ENCODE results near the gene NOLC1.

Gene NOLC1

GRCh38 chr10:102152545-102152890 is 329 bp downstream of the NOLC1 start:
- peaks cover 14% of the 10 kb centered on the region for H4K20me1 ChIP-seq (ENCODE audit: low read depth, low read length)
- TF ChIP-seq CTCF (IDR thresholded peaks at IDR 0.05; ENCODE audit: insufficient read depth, low read length, poor library complexity, severe bottlenecking) (no peak), EZH2phosphoT487 (conservative IDR thresholded peaks at IDR 0.05; ENCODE audit: low read length) (no peak)
- peak overlapping the region; percentile 90 for H3K4me2 ChIP-seq (ENCODE audit: low read depth, low read length, poor library complexity, severe bottlenecking)
- H3K27ac ChIP-seq (ENCODE audit: low read depth, low read length), result peak overlapping the region; percentile 55
- H3K9me2 ChIP-seq (replicated peaks; ENCODE audit: insufficient read depth, low read length), result no peaks in the 10 kb centered on the region
- peak overlapping the region; percentile 95 for H3K4me3 ChIP-seq (ENCODE audit: insufficient read depth, low read length, poor library complexity, severe bottlenecking)
- H3K27me3 ChIP-seq (ENCODE audit: low read length), result no peaks in the 10 kb centered on the region
- H3K79me2 ChIP-seq (ENCODE audit: insufficient read depth, low read length), result peaks cover 53% of the 10 kb centered on the region
- peaks cover 32% of the 10 kb centered on the region for H3F3A ChIP-seq (ENCODE audit: insufficient read depth)
- peak overlapping the region; percentile 49 for H2AFZ ChIP-seq (ENCODE audit: low read depth, low read length, severe bottlenecking)
- peaks cover 21% of the 10 kb centered on the region for H3K36me3 ChIP-seq (ENCODE audit: low read length)
- H3K9ac ChIP-seq (ENCODE audit: low read length), result peak overlapping the region; percentile 90
- no peaks in the 10 kb centered on the region for H3K9me3 ChIP-seq (ENCODE audit: insufficient read depth, low read length)

DNA sequence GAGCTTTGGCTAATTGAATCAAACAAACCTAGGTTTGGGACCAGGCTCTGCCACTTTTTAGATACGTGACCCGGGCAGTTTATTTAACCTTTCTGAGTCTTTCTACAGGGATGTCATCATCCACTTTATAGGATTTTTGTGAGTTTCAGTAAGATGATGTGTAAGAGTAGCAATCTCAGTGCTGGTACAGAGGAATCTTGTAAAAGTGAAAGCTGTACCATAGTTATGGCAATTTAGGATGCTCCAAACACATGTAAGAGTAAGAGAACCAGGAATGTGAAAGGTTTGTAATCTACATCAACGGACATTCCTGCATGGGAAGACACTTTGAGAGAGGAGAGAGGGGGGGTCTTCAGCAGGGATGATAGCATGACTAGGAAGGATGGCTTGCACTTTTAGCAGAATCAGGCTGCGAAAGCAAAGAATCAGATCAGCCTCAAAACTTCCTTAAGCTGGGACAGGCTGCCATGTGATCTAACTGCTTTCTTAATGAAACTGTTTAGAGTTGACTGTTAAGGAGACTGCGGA is 968 bp downstream of the NOLC1 start:
- peaks cover 59% of the 10 kb centered on the region for H3K79me2 ChIP-seq (ENCODE audit: insufficient read depth, low read length)
- no peaks in the 10 kb centered on the region for H3K27me3 ChIP-seq (ENCODE audit: low read length)
- peak overlapping the region; percentile 95 for H3K4me3 ChIP-seq (ENCODE audit: insufficient read depth, low read length, poor library complexity, severe bottlenecking)
- no peak for TF ChIP-seq CTCF (IDR thresholded peaks at IDR 0.05; ENCODE audit: insufficient read depth, low read length, poor library complexity, severe bottlenecking)
- TF ChIP-seq EZH2phosphoT487 (conservative IDR thresholded peaks at IDR 0.05; ENCODE audit: low read length), result no peak
- H3K27ac ChIP-seq (ENCODE audit: low read depth, low read length), result peak overlapping the region; percentile 55
- H4K20me1 ChIP-seq (ENCODE audit: low read depth, low read length), result peaks cover 14% of the 10 kb centered on the region
- H3K9me2 ChIP-seq (replicated peaks; ENCODE audit: insufficient read depth, low read length), result no peaks in the 10 kb centered on the region
- H2AFZ ChIP-seq (ENCODE audit: low read depth, low read length, severe bottlenecking), result no peak overlapping the region
- peaks cover 27% of the 10 kb centered on the region for H3K36me3 ChIP-seq (ENCODE audit: low read length)
- H3K4me2 ChIP-seq (ENCODE audit: low read depth, low read length, poor library complexity, severe bottlenecking), result peak overlapping the region; percentile 90
- peaks cover 26% of the 10 kb centered on the region for H3F3A ChIP-seq (ENCODE audit: insufficient read depth)
- H3K9ac ChIP-seq (ENCODE audit: low read length), result peak overlapping the region; percentile 90
- no peaks in the 10 kb centered on the region for H3K9me3 ChIP-seq (ENCODE audit: insufficient read depth, low read length)

DNA sequence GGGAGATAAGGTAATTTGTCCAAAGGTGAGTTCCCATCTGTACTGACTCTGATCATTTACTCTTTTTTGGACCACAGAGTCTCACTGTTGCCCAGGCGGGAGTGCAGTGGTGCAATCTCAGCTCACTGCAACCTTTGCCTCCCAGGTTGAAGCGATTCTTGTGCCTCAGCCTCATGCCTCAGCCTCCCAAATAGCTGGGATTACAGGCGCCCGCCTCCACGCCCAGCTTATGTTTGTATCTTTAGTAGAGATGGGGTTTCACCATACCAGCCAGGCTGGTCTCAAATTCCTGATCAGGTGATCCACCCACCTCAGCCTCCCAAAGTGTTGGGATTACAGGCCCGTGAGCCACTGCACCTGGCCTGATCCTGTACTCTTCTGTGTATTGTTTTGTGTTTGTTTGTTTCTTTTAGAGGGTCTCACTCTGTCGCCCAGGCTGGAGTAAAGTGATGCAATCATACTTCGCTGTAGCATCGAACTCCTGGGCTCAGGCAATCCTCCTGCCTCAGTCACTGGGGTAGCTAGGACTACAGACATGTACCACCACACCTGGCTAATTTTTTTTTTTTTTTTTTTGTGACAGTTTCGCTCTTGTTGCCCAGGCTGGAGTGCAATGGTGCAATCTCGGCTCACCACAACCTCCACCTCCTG is 2.4 kb downstream of the NOLC1 start:
- Histone ChIP-seq H3K4me3 (ENCODE audit: insufficient read depth, low read length, poor library complexity, severe bottlenecking) (peak overlapping the region; percentile 17), H3K9me3 (ENCODE audit: insufficient read depth, low read length) (no peaks in the 10 kb centered on the region), H3K4me2 (ENCODE audit: low read depth, low read length, poor library complexity, severe bottlenecking) (peak overlapping the region; percentile 90), H3K27ac (ENCODE audit: low read depth, low read length) (no peak overlapping the region), H3K36me3 (ENCODE audit: low read length) (peaks cover 37% of the 10 kb centered on the region), H3K79me2 (ENCODE audit: insufficient read depth, low read length) (peaks cover 59% of the 10 kb centered on the region), H4K20me1 (ENCODE audit: low read depth, low read length) (peaks cover 17% of the 10 kb centered on the region), H3K27me3 (ENCODE audit: low read length) (no peaks in the 10 kb centered on the region), H3K9me2 (replicated peaks; ENCODE audit: insufficient read depth, low read length) (no peaks in the 10 kb centered on the region), H3K9ac (ENCODE audit: low read length) (0 out of 2 replicates have a peak overlapping the region, but pooled peaks have one; percentile 11), H3F3A (ENCODE audit: insufficient read depth) (peaks cover 20% of the 10 kb centered on the region), H2AFZ (ENCODE audit: low read depth, low read length, severe bottlenecking) (no peak overlapping the region)
- TF ChIP-seq EZH2phosphoT487 (conservative IDR thresholded peaks at IDR 0.05; ENCODE audit: low read length) (no peak), CTCF (IDR thresholded peaks at IDR 0.05; ENCODE audit: insufficient read depth, low read length, poor library complexity, severe bottlenecking) (no peak)

Measured in SU-DHL-6 (cell line).